ENCODE results near the gene CITED2.

CITED2 gene

GRCh38 chr6:139381216-139381865, 6.9 kb upstream of the CITED2 start:
- DNase-seq: no peak

GRCh38 chr6:139380611-139381010, 6.2 kb upstream of the CITED2 start:
- no peak for DNase-seq

GRCh38 chr6:139380168-139380567, 5.7 kb upstream of the CITED2 start:
- DNase-seq: no peak

GRCh38 chr6:139378882-139379341, 4.5 kb upstream of the CITED2 start:
- no peak for DNase-seq

GRCh38 chr6:139378226-139378625, 3.8 kb upstream of the CITED2 start:
- no peak for DNase-seq

GRCh38 chr6:139376604-139377218, 2.3 kb upstream of the CITED2 start:
- no peak for DNase-seq

- no peak for DNase-seq
Measured at GRCh38 chr6:139376017-139376330, 1.5 kb upstream of the CITED2 start.

- peak; percentile 94 for DNase-seq
Measured at GRCh38 chr6:139375226-139376016, 973 bp upstream of the CITED2 start.

GRCh38 chr6:139373928-139374356, 506 bp downstream of the CITED2 start:
- DNase-seq: no peak

GRCh38 chr6:139373154-139373927, 1.1 kb downstream of the CITED2 start:
- DNase-seq: peak; percentile 46

GRCh38 chr6:139372326-139373153, 1.9 kb downstream of the CITED2 start:
- DNase-seq: no peak

GRCh38 chr6:139371421-139372203, 2.8 kb downstream of the CITED2 start:
- DNase-seq: no peak

GRCh38 chr6:139370999-139371345, 3.5 kb downstream of the CITED2 start:
- no peak for DNase-seq

- peak; percentile 80 for DNase-seq
Measured at GRCh38 chr6:139370283-139370998, 4.0 kb downstream of the CITED2 start.

- DNase-seq: peak; percentile 76
Measured at GRCh38 chr6:139369568-139370282, 4.7 kb downstream of the CITED2 start.

GRCh38 chr6:139369068-139369467, 5.4 kb downstream of the CITED2 start:
- DNase-seq: no peak

- DNase-seq: no peak
Measured at GRCh38 chr6:139368661-139369060, 5.8 kb downstream of the CITED2 start.

- DNase-seq: no peak
Measured at GRCh38 chr6:139367810-139368351, 6.6 kb downstream of the CITED2 start.

GRCh38 chr6:139364982-139365379, 9.5 kb downstream of the CITED2 start:
- no peak for DNase-seq
